Activated CD8-positive, alpha-beta memory T cell treated with anti-CD3 and anti-CD28 coated beads, Interleukin-2, amount 10 ng/mL, durations not matched to agents 7 days and 5 days (primary cell): ENCODE results near the gene CSNK1G1. TPM values are rescaled to one million over a fixed set of nuclear protein-coding genes. Genes with fewer than 3 reads are reported as not detected.
"Not testable (repeated sequence)": the region's sequence is repeated elsewhere in the genome, so short reads cannot be mapped to it uniquely, and the experiment has no call there.

Experiments used
- ATAC-seq: fragments of 150-1000 bp; cut with Tn5 transposase; one replicate; pipeline ENCODE4 v1.10.0; 2021; ENCODE audit warnings: moderate library complexity
- CTCF ChIA-PET: fragments of 350-600 bp; sonication (Branson Sonifier 250); formaldehyde crosslinking; loops from one replicate; lab custom pipeline; 2021; ENCODE audit warnings: antibody characterized with exemption; lab: Charles Lee
- DNase-seq: peaks from one replicate; pipeline ENCODE4 v3.0.0-alpha.2; 2020
- H3K27ac Mint-ChIP-seq: one replicate; pipeline ENCODE4 v1.8.0; 2021; ENCODE audit warnings: mild to moderate bottlenecking, mixed read lengths
- H3K27me3 Mint-ChIP-seq: one replicate; pipeline ENCODE4 v1.8.0; 2021; ENCODE audit warnings: mixed read lengths
- H3K36me3 Mint-ChIP-seq: one replicate; pipeline ENCODE4 v1.8.0; 2021; ENCODE audit warnings: mild to moderate bottlenecking, mixed read lengths
- H3K4me1 Mint-ChIP-seq: one replicate; pipeline ENCODE4 v1.8.0; 2021; ENCODE audit warnings: mixed read lengths
- H3K4me3 Mint-ChIP-seq: one replicate; pipeline ENCODE4 v1.8.0; 2021; ENCODE audit warnings: mild to moderate bottlenecking, moderate library complexity, mixed read lengths
- H3K9me3 Mint-ChIP-seq: one replicate; pipeline ENCODE4 v1.8.0; 2022; ENCODE audit warnings: low read depth, mixed read lengths
- total RNA-seq, 2 experiments: library from RNA; stranded (reverse); gene quantifications; one replicate each; pipeline ENCODE4 v1.2.3, GENCODE V29; 2021

CSNK1G1 gene
- total RNA-seq, 2 experiments from 2014 or later, result 26.9 to 30.5 TPM

- peaks cover 33% of the 10 kb centered on the region for H3K36me3 Mint-ChIP-seq
- H3K9me3 Mint-ChIP-seq, result no peaks in the 10 kb centered on the region
- H3K4me1 Mint-ChIP-seq, result no peaks in the 10 kb centered on the region
- CTCF ChIA-PET, result interaction anchor here (1.0 to 1.3 kb wide), 2 partner anchors 11 to 19 kb away, joined by 3 read pairs; no protein-coding TSS in a partner anchor
- no peak overlapping the region for H3K4me3 Mint-ChIP-seq
- DNase-seq (no peak), ATAC-seq (no peak)
- no peaks in the 10 kb centered on the region for H3K27me3 Mint-ChIP-seq
- no peak overlapping the region for H3K27ac Mint-ChIP-seq
These were observed 222.2 kb downstream of the CSNK1G1 start for GRCh38 chr15:64133623-64134344.

GRCh38 chr15:64132217-64132616, 223.8 kb downstream of the CSNK1G1 start:
- H3K27ac Mint-ChIP-seq, result no peak overlapping the region
- no peak for DNase-seq
- H3K4me3 Mint-ChIP-seq, result no peak overlapping the region
- no peaks in the 10 kb centered on the region for H3K27me3 Mint-ChIP-seq
- peaks cover 43% of the 10 kb centered on the region for H3K36me3 Mint-ChIP-seq
- no peaks in the 10 kb centered on the region for H3K9me3 Mint-ChIP-seq
- H3K4me1 Mint-ChIP-seq, result peaks cover 2% of the 10 kb centered on the region
- ATAC-seq, result no peak
- CTCF ChIA-PET, result interaction anchor here (1.7 to 3.1 kb wide), 2 partner anchors 14 to 21 kb away, joined by 3 to 13 read pairs; no protein-coding TSS in a partner anchor

DNA sequence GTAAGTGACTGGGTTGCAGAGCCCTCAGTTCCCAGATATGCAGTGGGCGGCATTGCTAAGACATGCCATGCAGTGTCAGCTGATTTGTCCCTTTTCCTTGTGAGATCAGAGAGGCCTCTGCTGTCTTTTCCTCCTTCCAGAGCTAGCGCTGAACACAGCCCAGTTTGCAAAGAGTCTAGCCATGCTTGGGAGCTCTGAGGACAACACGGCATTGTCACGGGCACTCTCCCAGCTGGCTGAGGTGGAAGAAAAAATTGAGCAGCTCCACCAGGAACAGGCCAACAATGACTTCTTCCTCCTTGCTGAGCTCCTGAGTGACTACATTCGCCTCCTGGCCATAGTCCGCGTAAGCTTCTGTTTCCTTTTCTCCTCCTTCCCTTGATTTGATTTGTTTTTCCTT, 224.4 kb downstream of the CSNK1G1 start:
- Mint-ChIP-seq H3K27ac (no peak overlapping the region), H3K36me3 (peaks cover 46% of the 10 kb centered on the region)
- no peak for ATAC-seq

GRCh38 chr15:64130159-64130558, 225.8 kb downstream of the CSNK1G1 start:
- Mint-ChIP-seq H3K36me3 (peaks cover 44% of the 10 kb centered on the region), H3K9me3 (no peaks in the 10 kb centered on the region), H3K27me3 (no peaks in the 10 kb centered on the region), H3K4me1 (peaks cover 2% of the 10 kb centered on the region), H3K27ac (no peak overlapping the region), H3K4me3 (no peak overlapping the region)
- CTCF ChIA-PET, result interaction anchor here (1.1 to 3.1 kb wide), 3 partner anchors 8 to 23 kb away, joined by 3 to 13 read pairs (median 3); no protein-coding TSS in a partner anchor
- DNase-seq, result no peak
- ATAC-seq, result no peak

More for the DNA sequence above, 224.4 kb downstream of the CSNK1G1 start:
- no peak for DNase-seq
- no peak overlapping the region for H3K4me3 Mint-ChIP-seq
- H3K4me1 Mint-ChIP-seq, result peaks cover 2% of the 10 kb centered on the region
- CTCF ChIA-PET, result interaction anchor here (1.7 to 3.1 kb wide), 2 partner anchors 15 to 22 kb away, joined by 3 to 13 read pairs; no protein-coding TSS in a partner anchor
- no peaks in the 10 kb centered on the region for H3K27me3 Mint-ChIP-seq
- H3K9me3 Mint-ChIP-seq, result no peaks in the 10 kb centered on the region

- ATAC-seq (no peak), DNase-seq (no peak)
- Mint-ChIP-seq H3K27ac (no peak overlapping the region), H3K27me3 (no peaks in the 10 kb centered on the region), H3K4me1 (peaks cover 2% of the 10 kb centered on the region), H3K4me3 (no peak overlapping the region), H3K9me3 (no peaks in the 10 kb centered on the region), H3K36me3 (peaks cover 51% of the 10 kb centered on the region)
- CTCF ChIA-PET, result interaction anchor here (1.4 kb wide), 1 partner anchor 10 kb away, joined by 4 read pairs; no protein-coding TSS in a partner anchor
These were observed 228.3 kb downstream of the CSNK1G1 start for GRCh38 chr15:64127521-64128270.

DNA sequence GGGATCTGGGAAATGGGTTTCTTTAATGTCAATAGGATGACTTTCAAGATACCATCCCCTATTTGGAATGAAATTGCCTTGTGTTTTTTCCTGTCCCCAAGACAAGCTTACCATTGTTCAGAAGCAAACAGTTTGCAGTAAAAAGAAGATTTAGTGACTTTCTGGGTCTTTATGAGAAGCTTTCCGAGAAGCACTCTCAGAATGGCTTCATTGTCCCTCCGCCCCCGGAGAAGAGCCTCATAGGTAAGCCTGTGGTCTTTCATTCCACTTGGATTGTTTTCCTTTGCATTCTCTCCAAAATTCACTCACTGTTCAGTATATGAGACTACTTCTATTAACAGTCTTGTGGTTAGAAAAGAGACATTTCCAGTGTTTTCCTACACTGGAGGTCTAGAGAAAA, 230.0 kb downstream of the CSNK1G1 start:
- Mint-ChIP-seq H3K4me3 (no peak overlapping the region), H3K36me3 (peaks cover 46% of the 10 kb centered on the region), H3K4me1 (peaks cover 2% of the 10 kb centered on the region), H3K27me3 (no peaks in the 10 kb centered on the region), H3K27ac (no peak overlapping the region), H3K9me3 (no peaks in the 10 kb centered on the region)
- ATAC-seq, result no peak
- CTCF ChIA-PET, result interaction anchor here (1.4 kb wide), 1 partner anchor 19 kb away, joined by 4 read pairs; no protein-coding TSS in a partner anchor
- no peak for DNase-seq

DNA sequence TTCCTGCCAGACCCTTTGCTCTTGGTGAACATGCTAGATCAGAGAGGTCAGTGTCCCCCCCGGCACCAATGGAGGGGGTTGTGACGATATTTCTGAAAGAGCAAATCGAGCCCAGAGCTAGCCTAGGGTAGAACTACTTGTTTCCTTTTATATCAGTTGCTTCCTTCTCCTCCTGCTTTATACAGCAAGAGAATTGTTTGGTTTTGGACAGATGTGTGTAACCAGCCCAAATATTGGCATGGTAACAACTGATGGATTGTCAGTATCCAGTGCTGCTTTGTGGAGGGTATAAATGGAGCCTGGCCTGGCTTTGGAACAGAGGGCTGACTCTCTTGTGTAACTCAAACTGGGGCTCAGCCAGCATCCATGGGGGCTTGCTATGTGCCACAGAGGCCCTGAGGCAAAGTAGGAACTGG, 233.0 kb downstream of the CSNK1G1 start:
- CTCF ChIA-PET, result interaction anchor here (0.7 to 1.4 kb wide), 2 partner anchors 31 to 1412 kb away, joined by 3 read pairs; no protein-coding TSS in a partner anchor
- peaks cover 3% of the 10 kb centered on the region for H3K4me1 Mint-ChIP-seq
- no peak overlapping the region for H3K4me3 Mint-ChIP-seq
- H3K27me3 Mint-ChIP-seq, result no peaks in the 10 kb centered on the region
- no peaks in the 10 kb centered on the region for H3K9me3 Mint-ChIP-seq
- ATAC-seq, result no peak
- DNase-seq, result no peak
- H3K27ac Mint-ChIP-seq, result no peak overlapping the region
- peaks cover 48% of the 10 kb centered on the region for H3K36me3 Mint-ChIP-seq

DNA sequence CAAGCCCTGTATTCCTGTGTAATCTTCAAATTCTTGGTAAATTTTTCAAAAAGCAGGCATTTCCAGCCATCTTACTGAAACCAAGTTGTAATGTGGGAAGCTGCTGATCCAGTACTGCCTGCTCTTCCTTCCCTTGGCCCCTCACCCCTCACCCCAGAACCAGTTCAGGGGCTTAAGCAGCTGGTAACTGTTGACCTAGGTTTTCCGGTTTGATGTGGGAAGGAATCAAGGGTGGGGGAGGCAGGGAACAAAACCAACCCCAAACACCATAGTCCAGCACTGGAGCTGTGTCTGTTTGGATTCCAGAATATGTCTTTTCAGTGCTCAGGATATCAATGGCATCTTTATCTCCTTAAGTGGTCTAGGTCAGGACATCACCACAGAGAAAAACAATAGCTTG, 233.5 kb downstream of the CSNK1G1 start:
- peaks cover 46% of the 10 kb centered on the region for H3K36me3 Mint-ChIP-seq
- no peak overlapping the region for H3K27ac Mint-ChIP-seq
- CTCF ChIA-PET, result interaction anchor here (0.6 to 1.4 kb wide), 4 partner anchors 7 to 647 kb away, joined by 3 to 4 read pairs (median 3); no protein-coding TSS in a partner anchor
- ATAC-seq, result no peak
- H3K9me3 Mint-ChIP-seq, result no peaks in the 10 kb centered on the region
- DNase-seq, result no peak
- H3K4me1 Mint-ChIP-seq, result peaks cover 6% of the 10 kb centered on the region
- H3K4me3 Mint-ChIP-seq, result no peak overlapping the region
- H3K27me3 Mint-ChIP-seq, result no peaks in the 10 kb centered on the region

GRCh38 chr15:64121614-64122013, 234.4 kb downstream of the CSNK1G1 start:
- CTCF ChIA-PET, result interaction anchor here (0.9 to 1.4 kb wide), 2 partner anchors 8 to 32 kb away, joined by 3 read pairs; no protein-coding TSS in a partner anchor
- ATAC-seq (no peak), DNase-seq (no peak)
- no peaks in the 10 kb centered on the region for H3K27me3 Mint-ChIP-seq
- peaks cover 6% of the 10 kb centered on the region for H3K4me1 Mint-ChIP-seq
- no peak overlapping the region for H3K4me3 Mint-ChIP-seq
- H3K36me3 Mint-ChIP-seq, result peaks cover 42% of the 10 kb centered on the region
- no peak overlapping the region for H3K27ac Mint-ChIP-seq
- H3K9me3 Mint-ChIP-seq, result no peaks in the 10 kb centered on the region

DNA sequence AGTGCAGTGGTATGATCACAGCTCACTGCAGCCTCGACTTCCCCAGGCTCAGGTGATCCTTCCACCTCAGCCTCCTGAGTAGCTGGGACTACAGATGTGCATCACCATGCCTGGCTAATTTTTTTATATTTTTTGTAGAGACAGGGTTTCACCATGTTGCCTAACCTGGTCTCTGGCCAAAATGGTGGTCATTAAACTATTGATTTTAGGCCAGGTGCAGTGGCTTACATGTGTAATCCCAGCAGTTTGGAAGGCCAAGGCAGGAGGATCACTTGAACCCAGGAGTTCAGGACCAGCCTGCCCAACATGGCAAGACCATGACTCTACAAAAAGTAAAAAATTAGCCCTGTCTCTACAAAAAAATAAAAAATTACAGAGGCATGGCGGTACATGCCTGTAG, 235.7 kb downstream of the CSNK1G1 start:
- not testable (repeated sequence) for H3K4me1 Mint-ChIP-seq, H3K27ac Mint-ChIP-seq, H3K9me3 Mint-ChIP-seq, DNase-seq, H3K27me3 Mint-ChIP-seq, ATAC-seq, H3K4me3 Mint-ChIP-seq
- CTCF ChIA-PET, result interaction anchor here (0.8 kb wide), 1 partner anchor 13 kb away, joined by 3 read pairs; no protein-coding TSS in a partner anchor
- peaks cover 40% of the 10 kb centered on the region for H3K36me3 Mint-ChIP-seq

- no peaks in the 10 kb centered on the region for H3K27me3 Mint-ChIP-seq
- peaks cover 42% of the 10 kb centered on the region for H3K36me3 Mint-ChIP-seq
- DNase-seq, result no peak
- no peak for ATAC-seq
- no peak overlapping the region for H3K4me3 Mint-ChIP-seq
- no peak overlapping the region for H3K27ac Mint-ChIP-seq
- peaks cover 6% of the 10 kb centered on the region for H3K4me1 Mint-ChIP-seq
- CTCF ChIA-PET, result interaction anchor here (1.1 to 1.6 kb wide), 3 partner anchors 11 to 35 kb away, joined by 3 to 7 read pairs (median 4); no protein-coding TSS in a partner anchor
- no peaks in the 10 kb centered on the region for H3K9me3 Mint-ChIP-seq
These were observed 238.1 kb downstream of the CSNK1G1 start for GRCh38 chr15:64117759-64118487.
